PC-3 (cell line): ENCODE measurements around the gene C1orf21. TPM values are rescaled to one million over a fixed set of nuclear protein-coding genes. Genes with fewer than 3 reads are reported as not detected.

ENCODE experiments used
- ATAC-seq: fragments of 200-7000 bp; cut with Tn5 transposase; 2 replicates; pipeline ENCODE4 v1.9.1; 2020; ENCODE audit warnings: mild to moderate bottlenecking, moderate library complexity
- BruUV-seq: library from RNA; stranded (reverse); fragments of 400-500 nt; replicated peaks from 2 replicates; lab custom pipeline; 2021; lab: Mats Ljungman, UMichigan
- CTCF ChIA-PET: fragments of 300-600 bp; sonication (Branson Sonifier 250); formaldehyde crosslinking; loops from one replicate; lab custom pipeline; 2022; ENCODE audit warnings: antibody characterized with exemption; lab: Charles Lee
- POLR2A ChIA-PET: fragments of 300-600 bp; sonication (Branson Sonifier 250); formaldehyde crosslinking; loops from one replicate; lab custom pipeline; 2022; ENCODE audit warnings: antibody characterized with exemption; ENCODE audit not compliant: unreplicated experiment; lab: Charles Lee
- DNase-seq: peaks from one replicate; pipeline ENCODE4 v3.0.0-alpha.2; 2015
- H2AFZ ChIP-seq: fragments of 300-600 bp; sonication (generic); 2 replicates; pipeline ENCODE4 v1.6.0; 2016; ENCODE audit warnings: antibody characterized with exemption, low read length
- H3F3A ChIP-seq: fragments of 300-600 bp; sonication (generic); one replicate; pipeline ENCODE4 v1.6.0; 2017; ENCODE audit warnings: antibody characterized with exemption, low read length, control low read depth, mild to moderate bottlenecking; ENCODE audit not compliant: unreplicated experiment
- H3K27ac ChIP-seq: fragments of 300-600 bp; sonication (generic); 2 replicates; pipeline ENCODE4 v1.5.1; 2016; ENCODE audit warnings: mild to moderate bottlenecking, low read length
- H3K27me3 ChIP-seq: fragments of 300-600 bp; sonication (generic); 2 replicates; pipeline ENCODE4 v1.6.1; 2016; ENCODE audit warnings: low read length, mixed read lengths
- H3K36me3 ChIP-seq: fragments of 300-600 bp; sonication (generic); 2 replicates; pipeline ENCODE4 v1.6.1; 2016; ENCODE audit warnings: low read depth, mixed run types, low read length, mixed read lengths
- H3K4me1 ChIP-seq: fragments of 300-600 bp; sonication (generic); 2 replicates; pipeline ENCODE4 v1.5.1; 2016; ENCODE audit warnings: low read length; ENCODE audit not compliant: insufficient read depth
- H3K4me2 ChIP-seq: fragments of 300-600 bp; sonication (generic); 2 replicates; pipeline ENCODE4 v1.6.0; 2016; ENCODE audit warnings: low read length
- H3K4me3 ChIP-seq: fragments of 300-600 bp; sonication (generic); 2 replicates; pipeline ENCODE4 v1.5.1; 2016; ENCODE audit warnings: mild to moderate bottlenecking, low read length, mixed read lengths
- H3K79me2 ChIP-seq: fragments of 300-600 bp; sonication (generic); 2 replicates; pipeline ENCODE4 v1.6.1; 2017; ENCODE audit warnings: low read length, mixed read lengths
- H3K9ac ChIP-seq: fragments of 300-600 bp; sonication (generic); 2 replicates; pipeline ENCODE4 v1.6.0; 2016; ENCODE audit warnings: mild to moderate bottlenecking, low read length
- H3K9me2 ChIP-seq: fragments of 300-600 bp; sonication (generic); replicated peaks from 2 replicates; pipeline ENCODE4 v1.6.1; 2016; ENCODE audit warnings: mixed run types, low read length, mixed read lengths
- H3K9me3 ChIP-seq: fragments of 300-600 bp; sonication (generic); 2 replicates; pipeline ENCODE4 v1.6.1; 2016; ENCODE audit warnings: low read length, mixed read lengths
- H4K20me1 ChIP-seq: fragments of 300-600 bp; sonication (generic); 2 replicates; pipeline ENCODE4 v1.6.1; 2016; ENCODE audit warnings: low read length, mixed read lengths
- CTCF ChIP-seq: fragments of 300-600 bp; sonication (generic); conservative IDR thresholded peaks from 2 replicates; pipeline ENCODE4 v1.5.1; 2017; ENCODE audit warnings: antibody characterized with exemption, low read depth, mild to moderate bottlenecking, low read length
- EZH2 ChIP-seq: fragments of 300-600 bp; sonication (generic); IDR thresholded peaks from one replicate; pipeline ENCODE4 v1.6.1; 2017; ENCODE audit warnings: antibody characterized with exemption, mild to moderate bottlenecking, low read length; ENCODE audit not compliant: unreplicated experiment
- EZH2phosphoT487 ChIP-seq: fragments of 300-600 bp; sonication (generic); IDR thresholded peaks from 2 replicates; pipeline ENCODE4 v1.6.1; 2018; ENCODE audit warnings: mild to moderate bottlenecking, antibody characterized with exemption, low read length, borderline replicate concordance
- intact Hi-C: fragments of 100-400 bp; cut with micrococcal nuclease; formaldehyde crosslinking; loops from 2 replicates; pipeline ENCODE4 v1.9.0; 2023
- total RNA-seq: library from RNA; depleted of rRNA; stranded (reverse); fragments of >200 nt; gene quantifications from 2 replicates; pipeline ENCODE4 v1.2.3, GENCODE V29; 2014

Gene C1orf21
- total RNA-seq, 1 experiment from 2014 or later = 1.3 TPM

GRCh38 chr1:184489908-184490307, 103.1 kb downstream of the C1orf21 start:
- H3K27ac ChIP-seq = no peak overlapping the region
- H3F3A ChIP-seq = no peaks in the 10 kb centered on the region
- no peaks in the 10 kb centered on the region for H3K79me2 ChIP-seq
- POLR2A ChIA-PET = no interaction called here
- H3K4me2 ChIP-seq = no peak overlapping the region
- peaks cover 14% of the 10 kb centered on the region for H3K4me1 ChIP-seq
- CTCF ChIA-PET = no interaction called here
- intact Hi-C loops = no loop called here
- H4K20me1 ChIP-seq = no peaks in the 10 kb centered on the region
- no peak overlapping the region for H3K9ac ChIP-seq
- no peaks in the 10 kb centered on the region for H3K27me3 ChIP-seq
- H2AFZ ChIP-seq = no peak overlapping the region
- H3K36me3 ChIP-seq = no peaks in the 10 kb centered on the region
- TF ChIP-seq EZH2phosphoT487 (no peak), EZH2 (no peak), CTCF (no peak)
- no peaks in the 10 kb centered on the region for H3K9me3 ChIP-seq
- no peak for DNase-seq
- no peak for ATAC-seq
- BruUV-seq = no TSS peak
- H3K9me2 ChIP-seq = no peaks in the 10 kb centered on the region
- H3K4me3 ChIP-seq = no peak overlapping the region

- no peak overlapping the region for H3K4me2 ChIP-seq
- peaks cover 8% of the 10 kb centered on the region for H3K4me1 ChIP-seq
- H3K9ac ChIP-seq = no peak overlapping the region
- no TSS peak for BruUV-seq
- DNase-seq = no peak
- H3K27me3 ChIP-seq = no peaks in the 10 kb centered on the region
- POLR2A ChIA-PET = no interaction called here
- H3K79me2 ChIP-seq = no peaks in the 10 kb centered on the region
- H3K36me3 ChIP-seq = no peaks in the 10 kb centered on the region
- H4K20me1 ChIP-seq = no peaks in the 10 kb centered on the region
- H3K9me2 ChIP-seq = no peaks in the 10 kb centered on the region
- H2AFZ ChIP-seq = no peak overlapping the region
- H3F3A ChIP-seq = no peaks in the 10 kb centered on the region
- no peaks in the 10 kb centered on the region for H3K9me3 ChIP-seq
- TF ChIP-seq EZH2phosphoT487 (no peak), EZH2 (no peak), CTCF (no peak)
- no peak overlapping the region for H3K27ac ChIP-seq
- intact Hi-C loops = no loop called here
- no peak overlapping the region for H3K4me3 ChIP-seq
- no peak for ATAC-seq
- CTCF ChIA-PET = no interaction called here
Measured at GRCh38 chr1:184492536-184492935, 105.7 kb downstream of the C1orf21 start.

GRCh38 chr1:184493987-184494388, 107.2 kb downstream of the C1orf21 start:
- Histone ChIP-seq H3K27me3 (no peaks in the 10 kb centered on the region), H3K4me1 (peaks cover 8% of the 10 kb centered on the region), H3K9ac (no peak overlapping the region), H2AFZ (no peak overlapping the region), H3K79me2 (no peaks in the 10 kb centered on the region), H3K4me2 (no peak overlapping the region), H4K20me1 (no peaks in the 10 kb centered on the region), H3K36me3 (no peaks in the 10 kb centered on the region), H3F3A (no peaks in the 10 kb centered on the region), H3K9me2 (no peaks in the 10 kb centered on the region), H3K27ac (no peak overlapping the region), H3K9me3 (no peaks in the 10 kb centered on the region), H3K4me3 (no peak overlapping the region)
- CTCF ChIA-PET = no interaction called here
- intact Hi-C loops = no loop called here
- no peak for ATAC-seq
- POLR2A ChIA-PET = no interaction called here
- DNase-seq = no peak
- no TSS peak for BruUV-seq
- TF ChIP-seq EZH2 (no peak), CTCF (no peak), EZH2phosphoT487 (no peak)
